ENCODE data around the gene AMDHD2.
"Not testable (repeated sequence)": the region's sequence is repeated elsewhere in the genome, so short reads cannot be mapped to it uniquely, and the experiment has no call there.

The AMDHD2 gene

GRCh38 chr16:2535625-2536013, 15.4 kb downstream of the AMDHD2 start:
- no peak for DNase-seq

DNA sequence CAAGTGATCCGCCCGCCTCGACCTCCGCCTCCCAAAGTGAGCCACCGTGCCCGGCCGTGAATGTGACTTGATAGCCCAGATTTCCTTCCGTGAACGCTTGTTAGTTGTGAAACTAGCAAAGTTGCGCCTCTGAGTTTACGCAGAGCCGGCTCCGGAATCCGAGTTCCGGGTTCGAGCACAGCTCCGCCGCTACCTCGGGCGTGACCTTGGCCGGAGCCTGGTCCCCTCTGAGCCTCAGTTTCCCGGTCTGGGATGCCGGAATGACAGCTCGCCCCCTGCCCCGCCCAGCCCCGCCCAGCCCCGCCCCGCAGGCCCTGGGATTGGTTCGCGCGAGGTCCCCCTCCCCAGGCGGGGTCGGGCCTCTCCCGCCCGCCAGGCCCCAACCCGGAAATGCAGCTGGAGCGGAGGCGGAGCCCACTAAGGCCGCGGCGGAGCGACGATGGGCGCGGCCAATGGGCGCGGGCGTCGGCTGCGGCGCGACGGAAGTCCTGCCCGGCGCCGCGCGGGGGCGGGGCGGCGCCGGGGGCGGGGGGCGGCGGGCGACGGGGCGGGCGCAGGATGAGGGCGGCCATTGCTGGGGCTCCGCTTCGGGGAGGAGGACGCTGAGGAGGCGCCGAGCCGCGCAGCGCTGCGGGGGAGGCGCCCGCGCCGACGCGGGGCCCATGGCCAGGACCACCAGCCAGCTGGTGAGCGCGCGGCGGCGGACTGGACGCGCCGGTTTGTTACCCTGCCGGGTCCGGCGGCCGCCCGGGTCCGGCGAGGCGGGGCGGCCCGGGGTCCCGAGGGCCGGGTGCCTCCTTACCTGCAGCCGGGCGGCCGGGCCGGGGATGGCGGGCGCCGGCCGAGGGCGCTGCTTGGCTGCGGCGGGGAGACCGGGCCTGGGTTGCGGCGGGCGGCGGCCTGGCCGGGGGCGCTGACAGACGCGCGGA, 17.5 kb downstream of the AMDHD2 start, which contains the start of gene PDPK1:
Gene PDPK1 (plus strand): TSS at position 571 of the 929 bp plus-strand sequence. CDS start 92 bp downstream, at position 663.
- peak; percentile 93 to 98 for DNase-seq

- not testable (repeated sequence) for DNase-seq
These were observed 19.1 kb downstream of the AMDHD2 start for GRCh38 chr16:2539192-2539844.

GRCh38 chr16:2539845-2540458, 19.8 kb downstream of the AMDHD2 start:
- DNase-seq: not testable (repeated sequence)

GRCh38 chr16:2540912-2541311, 20.7 kb downstream of the AMDHD2 start:
- DNase-seq: not testable (repeated sequence)

DNA sequence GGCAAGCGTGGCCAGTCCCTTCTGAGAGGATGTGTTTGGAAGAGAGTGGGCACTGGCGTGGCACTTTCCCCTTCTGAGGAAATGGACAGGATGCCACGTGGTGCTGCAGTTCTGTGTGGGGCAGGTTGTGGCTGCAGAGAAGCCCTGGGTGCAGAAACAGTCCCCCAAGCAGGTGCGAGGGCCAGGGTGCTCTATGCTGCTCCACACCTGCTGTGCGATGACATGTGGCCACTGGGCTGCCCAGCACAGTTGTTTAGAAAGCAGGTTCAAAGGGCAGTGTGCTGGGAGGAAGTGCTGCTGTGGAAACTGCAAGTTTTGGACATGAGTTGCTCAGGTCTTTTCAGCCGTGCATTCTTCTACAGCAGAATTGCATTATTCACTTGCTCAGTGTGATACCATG, 21.2 kb downstream of the AMDHD2 start:
- not testable (repeated sequence) for DNase-seq

GRCh38 chr16:2543771-2544170, 23.6 kb downstream of the AMDHD2 start:
- DNase-seq: not testable (repeated sequence)

DNA sequence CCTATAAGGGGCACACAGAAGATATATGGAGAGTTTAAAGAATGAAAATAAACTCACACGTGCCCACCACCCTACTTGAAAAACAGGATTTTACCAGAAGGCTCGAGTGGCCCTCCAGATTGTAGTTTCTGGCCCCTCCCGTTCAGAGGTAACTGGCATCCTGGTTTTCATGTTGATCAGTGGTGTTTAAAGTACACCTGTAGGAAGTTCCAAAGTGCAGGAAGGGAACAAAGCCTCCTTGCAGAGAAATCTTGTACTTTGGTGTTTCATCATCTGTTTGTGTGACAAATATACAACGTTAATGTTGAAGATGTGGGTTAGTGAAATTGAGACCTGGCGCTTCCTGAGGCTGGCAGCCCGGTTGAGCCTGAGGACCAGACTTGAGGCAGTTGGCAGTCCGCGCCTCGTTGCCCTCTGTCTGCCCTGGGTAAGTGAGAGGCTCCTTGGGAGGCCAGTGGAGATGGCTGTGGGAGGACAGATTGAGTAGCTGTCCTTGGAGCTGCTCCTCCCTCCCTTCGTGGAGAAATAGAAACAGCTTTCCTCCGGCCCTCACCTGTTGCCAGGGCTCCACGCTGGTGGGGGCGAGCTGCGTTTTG, 30.2 kb downstream of the AMDHD2 start:
- not testable (repeated sequence) for DNase-seq

- DNase-seq: not testable (repeated sequence)
These were observed 31.3 kb downstream of the AMDHD2 start for GRCh38 chr16:2551420-2551889.

GRCh38 chr16:2554709-2555425, 34.7 kb downstream of the AMDHD2 start:
- not testable (repeated sequence) for DNase-seq

GRCh38 chr16:2557150-2557549, 37.0 kb downstream of the AMDHD2 start:
- not testable (repeated sequence) for DNase-seq

GRCh38 chr16:2560131-2560797, 40.1 kb downstream of the AMDHD2 start:
- not testable (repeated sequence) for DNase-seq

DNA sequence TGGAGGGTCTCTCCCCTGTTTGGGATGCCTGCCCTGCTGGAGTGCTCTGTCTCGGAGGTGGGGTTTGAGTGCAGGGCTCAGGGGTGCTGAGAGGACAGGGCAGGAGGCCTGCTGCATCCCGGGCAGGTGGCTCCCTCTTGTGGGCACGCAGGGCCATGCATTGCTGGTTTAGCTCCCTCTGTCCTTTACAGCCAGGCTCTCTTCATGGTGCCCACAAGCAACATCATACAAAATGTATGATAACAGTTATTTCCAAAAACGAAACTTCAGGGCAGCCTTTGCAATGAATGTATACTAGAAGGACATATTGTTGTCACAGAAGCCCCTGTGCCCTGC, 40.6 kb downstream of the AMDHD2 start:
- DNase-seq: not testable (repeated sequence)

GRCh38 chr16:2567506-2567905, 47.3 kb downstream of the AMDHD2 start:
- DNase-seq: not testable (repeated sequence)

DNA sequence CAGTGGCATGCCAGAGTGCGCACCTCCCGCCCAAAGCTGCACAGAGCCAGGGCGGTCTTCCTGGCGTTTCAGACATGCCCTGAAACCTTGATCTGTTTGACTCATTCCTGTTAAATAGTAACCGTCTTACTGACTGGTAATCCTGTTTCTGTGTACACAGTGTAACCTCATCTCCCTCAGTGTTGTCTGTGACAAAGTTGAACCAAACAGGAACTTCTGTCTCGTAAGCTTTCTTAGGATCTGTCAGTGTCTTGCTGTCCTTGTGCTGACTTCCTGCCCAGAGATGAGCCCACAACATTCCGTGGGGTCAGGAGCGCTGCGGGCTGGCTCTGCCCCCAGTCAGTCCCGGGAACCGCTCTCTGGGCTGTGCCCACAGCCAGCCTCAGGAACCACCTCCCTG, 48.4 kb downstream of the AMDHD2 start:
- not testable (repeated sequence) for DNase-seq

DNA sequence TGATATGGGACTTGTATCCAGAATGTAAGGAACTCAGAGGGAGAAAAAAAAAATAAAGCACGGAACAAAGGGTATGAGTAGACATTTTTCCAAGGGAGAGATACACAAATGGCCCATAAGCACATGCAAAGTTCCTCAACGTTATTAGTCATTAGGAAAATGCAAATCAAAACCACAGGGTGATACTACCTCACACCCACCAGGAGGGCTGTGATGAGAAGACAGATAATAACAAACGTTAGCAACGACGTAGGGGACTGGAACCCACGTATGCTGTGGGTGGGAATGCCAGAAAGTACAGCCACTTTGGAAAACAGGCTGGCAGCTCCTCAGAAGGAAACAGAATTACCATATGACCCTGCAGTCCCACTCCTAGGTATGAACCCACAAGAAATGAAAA, 52.5 kb downstream of the AMDHD2 start:
- not testable (repeated sequence) for DNase-seq

DNA sequence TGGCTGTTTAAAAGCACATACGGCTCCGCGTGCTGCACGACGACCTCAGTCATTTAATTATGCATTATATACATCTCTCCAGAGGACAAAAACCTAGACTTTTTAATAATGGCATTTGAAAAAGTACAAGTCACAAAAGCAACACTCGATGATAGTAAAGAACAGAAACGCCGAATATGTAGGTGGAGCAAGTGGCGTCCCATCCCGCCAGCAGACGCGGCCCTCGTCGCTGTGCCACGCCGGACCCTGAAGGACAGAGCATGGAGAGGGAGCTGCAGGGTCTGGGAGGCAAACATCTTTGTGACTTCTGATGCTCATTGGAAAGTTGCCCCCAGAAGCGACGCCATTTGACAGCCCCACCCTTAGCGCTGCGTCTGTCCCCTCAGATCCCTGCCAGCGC, 55.7 kb downstream of the AMDHD2 start:
- not testable (repeated sequence) for DNase-seq

DNA sequence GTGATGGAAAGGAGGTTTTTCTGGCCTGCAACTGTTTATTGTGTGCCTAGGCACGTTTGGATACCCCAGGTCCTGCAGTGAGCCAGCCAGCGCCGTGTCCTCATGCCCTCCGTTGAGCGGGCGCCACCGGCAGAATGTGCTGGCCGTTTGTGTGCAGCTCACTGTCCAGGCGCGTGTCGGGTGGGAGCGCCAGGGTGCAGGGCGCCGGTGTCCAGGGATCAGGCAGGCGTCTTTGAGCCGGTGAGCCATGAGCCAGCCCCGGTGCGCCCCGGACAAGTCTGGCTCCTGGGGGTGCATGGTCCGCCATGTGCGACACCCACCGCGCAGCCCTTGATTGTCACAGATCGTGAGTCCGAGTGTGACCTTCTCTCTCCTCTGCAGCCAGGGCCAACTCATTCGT, 56.9 kb downstream of the AMDHD2 start:
- not testable (repeated sequence) for DNase-seq

GRCh38 chr16:2578905-2579304, 58.7 kb downstream of the AMDHD2 start:
- DNase-seq: not testable (repeated sequence)

DNA sequence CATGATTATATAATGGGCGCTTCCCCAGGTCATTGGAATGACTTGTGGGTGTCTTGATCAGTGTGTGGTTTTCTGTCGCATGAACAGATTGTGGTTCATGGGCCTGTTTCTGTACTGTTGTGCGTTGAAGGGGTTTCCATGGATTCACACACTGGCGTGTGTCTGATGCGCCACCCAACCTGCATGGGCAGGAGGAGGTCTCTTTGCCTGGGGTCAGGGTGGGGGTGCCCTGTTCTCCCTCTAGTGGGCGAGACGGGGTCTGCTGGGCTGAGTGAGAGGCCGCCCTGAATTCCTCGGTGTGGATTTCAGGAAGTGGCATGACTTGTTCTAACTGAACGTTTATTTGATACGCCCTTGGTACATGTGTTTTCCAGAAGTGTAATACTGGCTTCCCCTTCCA, 60.0 kb downstream of the AMDHD2 start:
- not testable (repeated sequence) for DNase-seq

DNA sequence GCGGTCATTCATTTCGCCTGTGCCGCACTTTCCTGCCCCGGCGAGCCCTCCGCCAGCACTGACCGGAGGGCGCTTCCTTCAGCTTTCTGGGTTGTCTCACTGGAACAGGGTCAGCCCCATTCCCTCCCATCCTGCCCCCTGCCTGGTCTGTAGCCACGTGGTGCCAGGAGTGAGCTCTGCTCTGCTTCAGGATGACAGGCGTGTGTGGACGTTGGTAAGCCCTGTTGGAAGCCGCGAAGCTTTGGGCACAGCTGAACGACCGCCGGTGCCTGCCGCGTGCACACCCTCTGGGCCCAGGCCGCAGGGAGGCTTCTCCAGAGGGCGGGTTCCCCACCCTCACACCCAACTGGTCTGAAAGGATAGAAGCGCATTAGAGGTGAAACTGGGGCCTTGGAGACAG, 60.6 kb downstream of the AMDHD2 start:
- not testable (repeated sequence) for DNase-seq
